Limb (tissue), 2 donors: ENCODE data around the gene MAPK4.
"Not testable (repeated sequence)": the region's sequence is repeated elsewhere in the genome, so short reads cannot be mapped to it uniquely, and the experiment has no call there.

ENCODE experiments used
- DNase-seq, 2 donors: peaks; one replicate each; pipeline ENCODE4 v3.0.0-alpha.2; 2016; ENCODE audit errors: extremely low spot score in 2 of 2

MAPK4 gene

DNA sequence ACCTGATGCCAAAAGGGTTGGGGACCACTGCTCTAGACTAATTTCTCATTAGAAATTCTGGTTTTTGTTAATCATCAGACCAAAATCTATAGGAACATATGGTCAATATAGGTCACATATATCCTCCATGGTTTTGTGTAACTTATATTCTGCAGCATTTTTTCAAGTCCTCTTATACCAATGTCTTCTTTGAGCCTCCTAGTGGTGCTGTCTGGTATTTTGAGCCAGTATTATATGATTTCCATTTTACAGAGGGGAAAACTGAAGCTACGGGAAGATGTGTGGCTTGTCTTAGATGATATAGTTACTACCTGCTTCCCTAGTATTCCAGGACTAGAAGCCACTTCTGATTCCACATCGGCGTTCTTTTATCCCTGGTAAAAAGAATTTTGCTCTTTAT, 13.8 kb downstream of the MAPK4 start:
- DNase-seq = no peak

- no peak for DNase-seq
Observed at GRCh38 chr18:50578030-50578429, 18.1 kb downstream of the MAPK4 start.

DNA sequence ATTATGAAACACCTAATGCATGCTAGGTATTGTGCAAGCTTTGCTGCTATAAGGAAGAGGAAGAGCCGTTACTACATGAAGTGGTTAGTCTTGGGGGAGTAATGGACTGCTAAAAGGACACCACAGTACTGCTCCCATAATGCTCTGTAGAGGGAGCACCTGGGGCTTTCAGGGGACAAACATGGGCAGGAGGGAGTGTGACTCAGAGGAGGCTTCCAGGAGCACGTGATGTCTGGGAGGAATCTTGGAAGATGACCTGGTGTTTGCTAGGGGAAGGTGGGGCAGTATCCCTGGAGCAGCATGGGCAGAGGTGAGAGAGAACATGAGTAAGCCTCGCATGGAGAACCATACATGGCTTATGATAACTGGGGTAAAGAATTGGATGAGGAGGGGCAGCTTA, 18.8 kb downstream of the MAPK4 start:
- no peak for DNase-seq

- DNase-seq = no peak
Observed at GRCh38 chr18:50579061-50579774, 19.3 kb downstream of the MAPK4 start.

GRCh38 chr18:50581517-50581916, 21.6 kb downstream of the MAPK4 start:
- DNase-seq = no peak

GRCh38 chr18:50582500-50582899, 22.6 kb downstream of the MAPK4 start:
- no peak for DNase-seq

DNA sequence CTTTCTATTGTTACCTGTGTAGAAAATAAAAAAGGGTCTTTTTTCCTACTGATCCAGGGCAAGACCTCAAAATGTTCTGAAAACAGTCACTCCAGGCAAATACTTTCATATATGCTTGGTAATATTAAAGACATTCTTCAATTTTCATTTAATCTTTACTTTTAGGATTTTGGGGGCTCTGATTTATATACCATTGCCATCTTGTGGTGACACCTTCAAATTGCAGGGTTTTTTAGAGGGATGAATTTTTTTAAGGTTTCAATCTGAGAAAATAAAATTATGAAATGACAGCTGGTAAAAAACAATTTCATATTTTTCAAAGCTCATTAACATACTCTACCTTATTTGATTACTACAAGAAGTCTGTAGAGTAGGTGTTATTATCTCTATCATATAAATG, 26.8 kb downstream of the MAPK4 start:
- no peak for DNase-seq

- DNase-seq = no peak
Observed at GRCh38 chr18:50590593-50590992, 30.7 kb downstream of the MAPK4 start.

DNA sequence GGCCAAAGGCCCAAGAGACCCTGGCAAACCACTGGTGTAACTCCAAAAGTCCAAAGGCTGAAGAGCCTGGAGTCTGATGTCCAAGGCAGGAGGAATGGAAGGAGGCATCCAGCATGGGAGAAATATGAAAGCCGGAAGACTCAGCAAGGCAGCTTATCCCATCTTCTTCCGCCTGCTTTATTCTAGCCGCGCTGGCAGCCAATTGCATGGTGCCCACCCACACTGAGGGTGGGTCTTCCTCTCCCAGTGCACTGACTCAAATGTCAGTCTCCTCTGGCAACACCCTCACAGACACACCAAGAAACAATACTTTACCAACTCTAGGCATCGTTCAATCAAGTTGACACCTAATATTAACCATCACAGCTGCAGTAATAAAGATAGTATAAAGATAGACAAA, 34.1 kb downstream of the MAPK4 start:
- DNase-seq = no peak

- no peak for DNase-seq
Observed at GRCh38 chr18:50594942-50595341, 35.1 kb downstream of the MAPK4 start.

DNA sequence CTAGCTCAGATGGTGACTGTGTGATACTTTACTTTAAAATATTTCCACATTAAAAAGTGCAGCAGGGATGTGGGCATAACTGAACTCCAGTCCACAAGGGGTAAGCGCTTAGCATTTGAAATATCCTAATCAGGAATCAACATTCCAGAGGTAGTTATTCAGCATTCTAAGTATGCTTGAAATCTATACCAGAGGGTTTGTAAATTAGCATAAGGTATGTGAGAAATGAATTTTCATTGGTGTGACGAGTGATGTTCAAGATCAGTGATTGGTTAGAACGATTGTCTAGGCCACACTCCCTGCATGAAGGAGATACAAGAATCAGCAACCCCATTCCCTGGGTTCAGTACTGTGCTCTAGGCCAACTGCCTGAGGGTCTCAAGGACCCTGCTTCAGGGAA, 42.6 kb downstream of the MAPK4 start:
- no peak for DNase-seq

GRCh38 chr18:50606609-50607008, 46.7 kb downstream of the MAPK4 start:
- no peak for DNase-seq

- DNase-seq = no peak
Observed at GRCh38 chr18:50607378-50607926, 47.6 kb downstream of the MAPK4 start.

DNA sequence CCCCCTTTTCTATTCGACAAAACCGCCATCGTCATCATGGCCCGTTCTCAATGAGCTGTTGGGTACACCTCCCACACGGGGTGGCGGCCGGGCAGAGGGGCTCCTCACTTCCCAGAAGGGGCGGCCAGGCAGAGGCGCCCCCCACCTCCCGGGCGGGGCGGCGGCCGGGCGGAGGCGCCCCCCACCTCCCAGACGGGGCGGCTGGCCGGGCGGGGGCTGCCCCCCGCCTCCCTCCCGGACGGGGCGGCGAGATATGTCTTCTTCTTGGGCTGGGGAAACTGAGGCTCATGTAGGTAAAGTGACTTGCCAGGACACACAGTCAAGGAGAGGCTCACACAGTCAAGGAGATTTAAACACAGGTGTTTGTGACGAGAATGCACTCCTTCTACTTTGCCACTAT, 49.3 kb downstream of the MAPK4 start:
- DNase-seq = not testable (repeated sequence)

DNA sequence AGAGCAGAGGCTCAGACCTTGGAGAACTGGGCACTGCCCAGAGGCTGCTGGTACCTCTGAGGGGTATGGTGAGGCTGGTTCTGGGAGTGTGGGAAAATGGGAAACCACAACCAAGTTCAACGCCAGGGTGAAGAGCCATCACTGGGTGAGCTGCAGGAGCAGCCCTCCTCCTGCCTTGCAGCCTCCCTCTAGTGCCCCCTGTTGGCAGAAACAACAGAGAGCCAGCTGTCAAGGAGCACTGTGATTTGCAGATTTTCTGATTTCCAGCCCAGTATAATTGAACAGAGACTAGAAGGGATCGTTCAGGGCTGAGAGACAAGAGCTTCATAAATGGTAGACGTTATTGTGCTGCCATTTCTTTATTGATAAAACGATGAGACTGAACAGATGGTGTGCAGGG, 50.5 kb downstream of the MAPK4 start:
- no peak for DNase-seq

- no peak for DNase-seq
Observed at GRCh38 chr18:50611529-50611941, 51.6 kb downstream of the MAPK4 start.

DNA sequence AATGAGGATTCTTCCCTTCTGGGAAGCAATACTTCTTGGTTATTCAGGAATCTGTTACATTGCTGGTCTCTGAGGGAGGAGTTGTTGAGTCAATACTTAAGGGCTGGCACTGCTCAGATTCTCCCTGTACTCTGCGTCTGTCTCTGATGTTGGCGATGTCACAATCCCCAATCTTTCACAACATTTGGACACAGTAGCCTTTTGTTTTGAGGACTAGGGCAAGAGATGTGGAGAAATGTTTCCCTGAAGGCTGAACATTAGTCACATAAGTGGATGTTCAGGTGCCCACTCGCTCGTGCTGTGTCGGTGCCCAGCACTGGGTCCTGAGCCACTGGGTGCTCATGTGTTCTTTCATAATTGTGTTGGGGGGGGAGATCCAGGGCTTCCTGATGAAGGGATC, 55.0 kb downstream of the MAPK4 start:
- no peak for DNase-seq

DNA sequence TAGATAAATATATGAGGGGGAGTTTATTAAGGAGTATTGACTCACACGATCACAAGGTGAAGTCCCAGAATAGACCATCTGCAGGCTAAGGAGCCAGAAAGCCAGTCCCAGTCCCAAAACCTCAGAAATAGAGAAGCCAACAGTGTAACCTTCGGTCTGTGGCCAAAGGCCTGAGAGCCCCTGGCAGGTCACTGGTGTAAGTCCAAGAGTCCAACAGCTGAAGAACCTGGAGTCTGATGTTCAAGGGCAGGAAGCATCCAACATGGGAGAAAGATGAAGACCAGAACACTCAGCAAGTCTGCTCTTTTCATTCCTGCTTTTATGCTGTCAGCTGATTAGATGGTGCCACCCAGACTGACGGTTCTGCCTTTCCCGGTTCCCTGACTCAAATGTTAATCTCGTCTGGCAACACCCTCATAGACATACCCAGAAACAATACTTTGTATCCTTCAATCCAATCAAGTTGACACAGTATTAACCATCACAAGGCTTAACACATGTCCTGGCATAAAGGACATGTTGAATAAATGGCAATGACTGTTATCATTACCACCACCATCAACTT, 56.7 kb downstream of the MAPK4 start:
- no peak for DNase-seq

DNA sequence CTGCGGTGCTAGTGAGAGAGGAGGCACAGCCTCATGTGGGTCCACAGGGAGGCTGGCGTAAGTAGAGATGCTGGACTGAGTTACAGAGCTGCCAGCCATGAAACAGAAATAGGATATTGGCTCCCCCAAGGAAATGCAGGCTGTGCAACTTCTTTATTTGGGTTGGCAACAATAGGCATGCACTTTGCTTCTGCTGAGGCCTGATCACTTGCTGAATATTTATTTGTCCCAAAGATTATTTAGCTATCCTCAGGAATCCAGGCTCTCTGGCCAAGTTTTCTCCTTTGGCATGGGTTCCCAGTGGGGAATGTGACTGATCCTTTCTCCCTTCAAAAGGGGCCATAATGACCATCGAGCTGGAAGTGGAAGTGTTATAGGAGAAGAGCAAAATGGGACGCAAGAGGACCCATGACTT, 60.0 kb downstream of the MAPK4 start:
- no peak for DNase-seq

DNA sequence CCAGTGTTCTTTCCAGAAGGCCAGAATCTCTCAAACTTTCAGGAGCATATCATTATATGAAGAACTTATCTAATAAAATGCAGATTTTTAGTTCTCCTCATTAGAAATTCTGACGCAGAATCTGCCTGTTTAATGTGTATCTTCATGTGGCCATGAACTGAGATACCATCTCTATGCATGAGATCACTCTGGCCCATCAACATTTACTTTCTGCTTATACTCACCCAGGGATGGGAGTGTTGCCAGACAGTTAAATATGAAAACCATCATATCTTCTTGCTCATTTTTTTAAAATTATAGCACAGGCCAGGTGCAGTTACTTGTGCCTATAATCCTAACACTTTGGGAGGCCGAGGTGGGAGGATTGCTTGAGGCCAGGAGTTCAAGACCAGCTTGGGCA, 60.4 kb downstream of the MAPK4 start:
- no peak for DNase-seq

DNA sequence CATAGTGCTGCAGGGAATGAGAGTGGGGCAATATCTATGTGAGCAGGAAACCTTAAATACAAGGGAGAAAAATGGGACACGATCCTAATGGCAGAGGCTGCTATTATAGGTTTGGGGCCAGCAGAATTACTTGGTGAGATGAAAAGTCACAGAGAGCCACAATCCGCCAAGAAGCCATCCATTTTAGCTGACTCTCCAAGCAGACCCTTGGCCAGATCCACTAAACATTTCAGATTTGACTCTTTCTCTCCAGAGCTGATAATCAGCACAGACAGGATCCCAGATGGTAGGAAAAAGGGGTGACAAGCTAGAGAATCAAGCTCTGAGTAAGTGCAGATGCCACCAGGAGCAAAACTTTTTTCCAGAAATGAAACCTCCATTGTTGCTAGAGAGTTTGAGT, 61.5 kb downstream of the MAPK4 start:
- DNase-seq = no peak

GRCh38 chr18:50622320-50622719, 62.4 kb downstream of the MAPK4 start:
- DNase-seq = no peak

DNA sequence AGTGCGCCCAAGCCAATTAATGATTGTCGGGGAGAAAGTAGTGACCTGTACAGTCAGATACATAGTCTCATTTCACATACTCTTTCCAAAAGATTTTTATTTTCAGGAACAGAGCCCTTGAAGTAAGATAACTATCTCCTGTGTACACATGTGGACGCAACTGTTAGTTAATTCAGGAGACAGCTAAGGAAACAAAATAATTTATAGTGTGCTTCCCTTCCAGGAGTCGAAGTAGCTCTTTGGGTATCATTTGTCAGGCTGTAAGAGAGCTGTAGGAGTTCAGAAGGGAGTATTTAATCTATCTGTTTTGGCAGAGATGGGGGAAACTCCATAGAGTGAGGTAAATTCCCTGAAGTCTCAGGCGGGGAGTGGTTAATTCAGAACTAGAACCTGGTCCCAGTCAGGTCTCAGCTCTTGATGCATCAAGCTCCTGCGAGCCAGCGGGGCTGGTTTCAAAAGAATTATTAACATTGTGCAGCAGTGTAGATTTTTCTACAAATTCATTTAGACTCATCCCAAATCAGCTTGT, 63.0 kb downstream of the MAPK4 start:
- DNase-seq = no peak
